ENCODE measurements around the gene CFAP46.

Gene CFAP46

DNA sequence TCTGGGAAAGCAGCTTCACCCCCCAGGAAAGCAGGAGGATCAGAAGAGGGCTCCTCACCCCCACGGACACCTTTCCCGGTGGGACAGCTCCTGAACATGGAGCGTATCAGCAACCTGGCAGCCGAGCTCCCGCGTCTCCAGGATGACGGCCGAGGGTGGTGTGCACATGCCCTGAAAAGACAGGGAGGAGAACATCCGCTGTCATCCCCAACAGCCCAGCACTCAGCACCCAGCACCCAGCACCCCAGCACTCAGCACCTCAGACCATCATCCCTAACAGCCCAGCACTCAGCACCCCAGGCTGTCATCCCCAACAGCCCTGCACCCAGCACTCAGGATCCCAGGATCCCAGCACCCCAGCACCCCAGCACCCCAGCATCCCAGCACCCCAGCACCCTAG, 3.9 kb upstream of the CFAP46 start:
- peaks cover 3% of the 10 kb centered on the region for H3K4me1 Mint-ChIP-seq (ENCODE audit: low read depth)

DNA sequence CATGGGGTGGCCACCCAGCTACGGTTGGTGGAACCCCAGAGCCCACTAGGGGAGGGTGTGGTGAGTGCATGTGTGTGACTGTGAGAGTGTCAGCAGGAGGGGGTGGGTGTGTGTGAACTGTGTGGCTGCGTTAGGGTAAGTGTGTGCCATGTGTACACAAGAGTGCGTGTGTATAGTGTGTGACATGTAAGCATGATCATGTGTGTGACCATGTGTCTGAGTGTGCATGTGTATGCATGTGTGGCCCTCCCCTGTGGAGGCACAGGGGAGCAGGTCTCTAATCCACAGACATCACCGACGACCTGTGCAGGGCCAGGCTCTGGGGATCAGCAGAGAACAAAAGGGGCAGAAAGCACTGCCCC, 3.5 kb upstream of the CFAP46 start:
- Mint-ChIP-seq H3K4me3 (no peak overlapping the region), H3K36me3 (ENCODE audit: low read depth) (no peaks in the 10 kb centered on the region), H3K27me3 (peaks cover 55% of the 10 kb centered on the region), H3K4me1 (ENCODE audit: low read depth) (peaks cover 5% of the 10 kb centered on the region), H3K9me3 (peaks cover 2% of the 10 kb centered on the region), H3K27ac (no peak overlapping the region)
- no peak for DNase-seq

More for the DNA sequence above, 3.9 kb upstream of the CFAP46 start:
- Mint-ChIP-seq H3K27me3 (peaks cover 55% of the 10 kb centered on the region), H3K27ac (no peak overlapping the region), H3K36me3 (ENCODE audit: low read depth) (no peaks in the 10 kb centered on the region), H3K9me3 (peaks cover 2% of the 10 kb centered on the region), H3K4me3 (no peak overlapping the region)
- no peak for DNase-seq

DNA sequence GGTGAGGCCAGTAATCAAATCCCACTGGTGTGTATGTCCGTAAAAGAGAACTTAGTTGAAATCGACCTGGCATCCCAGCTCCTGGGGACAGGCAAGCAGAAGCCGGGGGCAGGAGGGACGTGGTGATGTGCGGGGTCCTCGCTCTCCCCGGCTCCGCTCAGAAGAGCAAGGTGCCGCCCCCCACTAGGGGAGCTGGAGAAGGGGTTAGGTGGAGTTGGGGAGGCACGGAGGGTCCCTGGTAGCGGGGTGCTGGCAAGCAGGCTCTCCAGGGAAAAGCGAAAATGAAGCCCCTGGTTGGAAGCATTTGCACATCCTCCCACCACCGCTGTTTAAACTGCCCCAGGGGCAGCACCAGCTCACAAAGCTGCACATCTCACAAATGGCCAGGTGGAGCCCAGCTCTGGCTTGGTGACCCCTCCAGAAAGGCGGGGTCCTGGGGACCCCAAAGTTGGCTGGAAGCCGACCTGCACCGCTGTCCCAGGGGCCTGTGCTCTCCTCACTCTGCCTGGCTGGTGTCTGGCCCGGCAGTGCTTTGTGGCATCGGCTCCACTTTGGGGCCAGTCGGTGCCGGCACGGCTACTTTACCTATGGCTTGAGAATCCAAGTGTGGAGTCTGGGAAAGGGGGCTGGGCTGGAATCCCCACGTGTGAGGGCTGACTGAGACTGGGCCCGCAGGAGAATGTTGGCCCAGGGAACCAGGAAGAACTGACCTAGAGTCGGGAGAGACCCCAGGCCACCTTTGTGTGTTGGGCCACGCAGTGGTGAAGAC, 2.9 kb upstream of the CFAP46 start:
- peaks cover 57% of the 10 kb centered on the region for H3K27me3 Mint-ChIP-seq
- H3K4me1 Mint-ChIP-seq (ENCODE audit: low read depth) = peaks cover 10% of the 10 kb centered on the region
- no peak overlapping the region for H3K27ac Mint-ChIP-seq
- no peak overlapping the region for H3K4me3 Mint-ChIP-seq
- no peak for DNase-seq
- no peaks in the 10 kb centered on the region for H3K36me3 Mint-ChIP-seq (ENCODE audit: low read depth)
- H3K9me3 Mint-ChIP-seq = peaks cover 2% of the 10 kb centered on the region

DNA sequence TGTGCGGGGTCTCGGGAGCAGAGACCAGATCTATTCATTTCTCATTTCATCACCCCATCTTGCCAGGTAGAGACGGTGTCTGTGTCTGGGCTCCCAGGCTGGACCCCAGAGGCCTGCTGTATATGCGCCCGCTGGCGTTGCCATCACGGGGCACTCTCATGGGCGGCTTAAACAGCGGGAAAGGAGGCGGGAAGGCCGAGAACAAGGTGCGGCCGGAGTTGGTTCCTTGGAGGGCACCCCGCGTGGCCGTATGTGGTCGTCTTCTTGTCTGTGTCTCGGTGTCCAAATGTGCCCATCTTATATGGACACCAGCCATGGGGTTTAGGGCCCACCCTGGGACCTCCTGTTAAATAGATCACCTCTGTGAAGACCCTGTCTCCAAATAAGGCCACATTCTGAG, 2.1 kb upstream of the CFAP46 start:
- Mint-ChIP-seq H3K27ac (no peak overlapping the region), H3K9me3 (peaks cover 2% of the 10 kb centered on the region), H3K27me3 (peaks cover 59% of the 10 kb centered on the region), H3K4me3 (no peak overlapping the region), H3K4me1 (ENCODE audit: low read depth) (peaks cover 10% of the 10 kb centered on the region), H3K36me3 (ENCODE audit: low read depth) (no peaks in the 10 kb centered on the region)
- no peak for DNase-seq

DNA sequence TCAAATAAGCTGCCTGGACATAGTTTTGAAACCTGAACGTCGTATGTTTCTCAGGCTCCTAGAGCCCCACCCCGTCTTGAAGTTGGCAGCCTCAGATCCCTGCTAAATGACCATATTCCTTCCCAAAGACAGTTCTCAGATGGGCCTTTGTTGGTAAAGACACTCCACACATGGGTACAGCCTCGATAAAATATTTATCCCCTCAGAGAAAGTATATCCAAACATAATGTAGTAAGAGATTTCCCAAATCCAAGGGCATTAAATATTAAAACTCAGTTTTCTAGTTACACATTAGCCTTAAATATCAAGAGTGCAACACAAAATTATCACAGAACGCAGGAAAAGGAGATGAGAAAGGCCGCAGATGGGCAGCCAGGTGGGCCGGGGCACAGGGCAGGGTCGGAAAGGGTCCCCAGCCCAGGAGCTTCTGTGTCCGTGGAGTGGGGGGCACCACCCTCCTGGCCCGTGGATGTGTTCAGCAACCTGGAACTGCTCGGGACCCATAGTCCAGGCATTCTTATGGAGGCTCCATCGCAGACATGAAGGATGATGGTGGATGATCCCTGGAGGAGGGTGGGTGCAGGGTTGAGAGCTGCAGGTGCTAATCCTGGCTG, 1.5 kb upstream of the CFAP46 start:
- DNase-seq = peak; percentile 17
- Mint-ChIP-seq H3K36me3 (ENCODE audit: low read depth) (no peaks in the 10 kb centered on the region), H3K27ac (no peak overlapping the region), H3K9me3 (peaks cover 2% of the 10 kb centered on the region), H3K27me3 (peaks cover 62% of the 10 kb centered on the region), H3K4me1 (ENCODE audit: low read depth) (peaks cover 10% of the 10 kb centered on the region), H3K4me3 (no peak overlapping the region)

DNA sequence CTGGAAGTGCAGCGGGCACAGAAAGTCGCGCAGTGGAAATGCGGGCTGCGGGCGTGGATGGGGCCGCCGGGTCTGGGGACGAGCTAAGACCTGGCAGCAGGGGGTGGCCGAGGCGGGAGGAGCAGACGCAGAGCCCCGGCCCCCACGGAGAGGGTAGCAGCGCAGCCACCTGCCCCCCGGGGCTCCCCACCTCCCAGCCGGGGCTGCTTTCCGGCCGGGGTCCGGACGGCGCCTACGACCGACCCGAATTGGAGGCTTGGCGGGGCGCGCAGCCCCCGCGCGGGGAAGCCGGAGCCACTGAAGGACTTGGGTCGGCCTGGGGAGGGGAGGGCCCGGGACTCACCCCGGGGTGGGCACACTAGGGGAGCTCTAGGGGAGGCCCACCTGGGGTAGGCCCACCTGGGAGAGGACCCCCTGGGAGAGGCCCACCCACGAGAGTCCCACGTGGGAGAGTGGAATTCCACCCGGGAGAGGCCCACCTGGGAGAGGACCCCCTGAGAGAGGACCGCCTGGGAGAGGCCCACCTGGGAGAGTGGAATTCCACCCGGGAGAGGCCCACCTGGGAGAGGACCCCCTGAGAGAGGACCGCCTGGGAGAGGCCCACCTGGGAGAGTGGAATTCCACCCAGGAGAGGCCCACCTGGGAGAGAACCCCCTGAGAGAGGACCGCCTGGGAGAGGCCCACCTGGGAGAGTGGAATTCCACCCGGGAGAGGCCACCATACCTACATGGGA, 854 bp upstream of the CFAP46 start:
- H3K36me3 Mint-ChIP-seq (ENCODE audit: low read depth) = no peaks in the 10 kb centered on the region
- H3K9me3 Mint-ChIP-seq = peaks cover 2% of the 10 kb centered on the region
- H3K4me1 Mint-ChIP-seq (ENCODE audit: low read depth) = peaks cover 10% of the 10 kb centered on the region
- H3K27me3 Mint-ChIP-seq = peaks cover 68% of the 10 kb centered on the region
- peak overlapping the region; percentile 68 for H3K4me3 Mint-ChIP-seq
- no peak overlapping the region for H3K27ac Mint-ChIP-seq
- DNase-seq = peak; percentile 29

DNA sequence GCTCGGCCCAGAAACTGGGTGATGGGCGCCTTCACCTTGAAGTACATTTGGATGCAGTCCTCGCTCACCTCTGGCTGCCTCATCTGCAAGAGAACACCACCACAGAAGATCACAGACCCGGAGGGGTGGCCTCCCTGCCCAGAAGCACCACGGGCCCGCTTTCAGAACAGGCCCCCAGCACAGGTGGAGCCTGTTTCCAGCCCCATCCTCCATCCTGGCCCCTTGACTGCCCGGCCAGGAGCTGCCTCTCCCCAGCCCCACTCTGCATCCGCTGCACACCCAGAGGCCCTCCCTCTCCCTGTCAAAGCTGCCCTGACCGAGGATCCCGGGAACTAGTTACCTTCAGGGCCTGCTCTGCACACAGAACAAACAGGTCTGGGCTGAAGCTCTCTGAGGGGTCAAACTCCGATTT, 724 bp downstream of the CFAP46 start:
- Mint-ChIP-seq H3K27ac (no peak overlapping the region), H3K9me3 (no peaks in the 10 kb centered on the region), H3K36me3 (ENCODE audit: low read depth) (no peaks in the 10 kb centered on the region), H3K4me3 (peak overlapping the region; percentile 48), H3K4me1 (ENCODE audit: low read depth) (peaks cover 10% of the 10 kb centered on the region), H3K27me3 (peaks cover 74% of the 10 kb centered on the region)
- no peak for DNase-seq

DNA sequence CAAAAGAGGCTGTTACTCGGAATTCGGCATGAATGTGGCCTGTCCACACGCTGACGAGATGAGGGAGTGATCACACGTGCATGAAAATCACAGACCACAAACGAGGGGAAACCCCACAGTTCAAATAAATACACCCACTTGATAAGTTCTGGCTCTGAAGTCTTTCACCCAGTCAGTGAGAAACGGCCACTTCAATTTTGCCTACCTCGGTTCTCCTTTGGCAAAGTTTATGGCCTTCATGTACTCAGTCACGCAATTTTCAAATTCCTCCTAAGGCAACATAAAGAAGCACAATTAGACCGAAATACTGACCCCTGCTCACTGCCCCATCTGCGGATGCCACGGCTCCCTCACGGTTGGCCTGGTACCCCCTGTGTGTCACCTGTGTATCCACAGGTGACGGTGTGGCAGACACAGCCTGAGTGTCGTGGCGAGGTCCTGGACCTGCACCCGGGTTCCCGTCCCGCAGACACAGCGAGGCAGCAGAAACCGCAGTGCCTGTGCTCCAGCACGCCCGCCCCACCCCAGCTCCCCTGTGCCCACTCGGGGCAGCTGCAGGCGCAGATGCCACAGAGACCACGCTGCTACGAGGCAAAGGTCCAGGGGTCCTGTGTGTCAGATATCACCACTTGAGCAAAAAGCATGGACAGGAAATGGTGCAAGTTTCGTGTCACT, 1.4 kb downstream of the CFAP46 start:
- peaks cover 10% of the 10 kb centered on the region for H3K4me1 Mint-ChIP-seq (ENCODE audit: low read depth)
- no peak overlapping the region for H3K27ac Mint-ChIP-seq
- DNase-seq = no peak
- no peak overlapping the region for H3K4me3 Mint-ChIP-seq
- no peaks in the 10 kb centered on the region for H3K9me3 Mint-ChIP-seq
- peaks cover 72% of the 10 kb centered on the region for H3K27me3 Mint-ChIP-seq
- no peaks in the 10 kb centered on the region for H3K36me3 Mint-ChIP-seq (ENCODE audit: low read depth)

DNA sequence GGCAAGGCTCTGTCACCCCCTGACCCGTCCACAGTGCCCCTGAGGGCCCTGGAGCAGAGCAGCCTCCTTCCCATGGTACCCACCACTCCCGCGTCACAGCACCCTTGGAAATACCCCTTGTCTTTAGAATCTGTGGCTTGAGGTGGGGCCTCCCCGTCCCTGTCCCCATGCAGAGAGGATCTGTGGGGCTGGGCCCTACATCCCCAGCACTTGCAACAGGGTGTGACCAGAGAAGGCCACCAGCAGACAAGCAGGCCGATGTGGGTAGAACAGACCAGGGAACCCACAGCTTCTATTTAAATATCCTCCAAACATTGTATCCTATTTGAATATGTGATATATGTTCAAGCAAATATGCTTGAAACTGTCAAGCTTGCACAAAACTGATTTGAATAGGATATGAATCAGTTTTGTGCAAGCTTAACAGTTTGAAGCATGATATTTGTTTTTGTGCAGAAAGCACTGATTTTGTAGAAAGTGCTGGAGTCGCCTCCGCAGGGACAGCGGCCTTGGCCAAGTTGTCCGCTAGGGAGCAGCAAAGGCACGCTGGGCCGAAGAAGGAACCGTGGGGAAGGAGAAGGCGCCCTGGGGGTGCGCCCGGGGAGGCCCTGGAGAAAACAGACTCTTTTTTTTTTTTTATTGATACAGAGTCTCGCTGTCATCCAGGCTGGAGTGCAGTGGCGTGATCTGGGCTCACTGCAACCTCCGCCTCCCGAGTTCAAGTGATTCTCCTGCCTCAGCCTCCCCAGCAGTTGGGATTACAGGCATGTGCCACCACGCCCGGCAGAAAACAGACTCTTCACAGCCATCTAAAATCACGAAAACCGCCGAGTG, 2.2 kb downstream of the CFAP46 start:
- no peak overlapping the region for H3K27ac Mint-ChIP-seq
- no peak overlapping the region for H3K4me3 Mint-ChIP-seq
- H3K9me3 Mint-ChIP-seq = no peaks in the 10 kb centered on the region
- H3K27me3 Mint-ChIP-seq = peaks cover 68% of the 10 kb centered on the region
- DNase-seq = peak; percentile 65
- H3K4me1 Mint-ChIP-seq (ENCODE audit: low read depth) = peaks cover 10% of the 10 kb centered on the region
- no peaks in the 10 kb centered on the region for H3K36me3 Mint-ChIP-seq (ENCODE audit: low read depth)

DNA sequence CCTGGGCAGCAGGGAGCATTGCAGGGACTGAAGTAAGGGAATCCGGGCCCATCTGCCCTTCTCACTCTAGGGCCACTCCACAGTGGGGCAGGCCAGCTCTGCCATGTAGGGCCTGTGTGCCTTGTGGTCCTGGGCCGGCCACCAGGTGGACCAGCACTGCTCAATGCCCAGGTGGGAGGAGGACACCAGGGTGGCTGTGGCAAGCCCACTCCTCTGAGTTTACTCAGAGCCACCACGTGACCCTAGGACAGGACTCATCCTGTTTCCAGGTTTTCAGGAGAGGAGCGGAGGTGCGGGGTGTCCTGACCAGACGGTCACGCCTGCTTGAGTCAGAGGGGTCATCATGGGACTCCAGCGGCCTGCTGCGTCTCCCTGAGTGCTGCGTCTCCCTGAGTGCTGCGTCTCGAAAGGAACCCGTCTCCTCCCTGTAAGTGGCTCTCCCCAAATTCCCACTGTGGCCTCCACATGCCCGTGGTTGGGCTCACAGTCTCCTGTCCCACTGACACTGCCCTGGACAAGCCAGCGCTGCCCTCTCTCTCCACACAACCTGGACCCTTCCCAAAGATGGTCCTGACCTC, 2.9 kb downstream of the CFAP46 start:
- DNase-seq = no peak
- Mint-ChIP-seq H3K4me1 (ENCODE audit: low read depth) (peaks cover 10% of the 10 kb centered on the region), H3K36me3 (ENCODE audit: low read depth) (no peaks in the 10 kb centered on the region), H3K9me3 (no peaks in the 10 kb centered on the region), H3K27me3 (peaks cover 61% of the 10 kb centered on the region), H3K27ac (no peak overlapping the region), H3K4me3 (no peak overlapping the region)

DNA sequence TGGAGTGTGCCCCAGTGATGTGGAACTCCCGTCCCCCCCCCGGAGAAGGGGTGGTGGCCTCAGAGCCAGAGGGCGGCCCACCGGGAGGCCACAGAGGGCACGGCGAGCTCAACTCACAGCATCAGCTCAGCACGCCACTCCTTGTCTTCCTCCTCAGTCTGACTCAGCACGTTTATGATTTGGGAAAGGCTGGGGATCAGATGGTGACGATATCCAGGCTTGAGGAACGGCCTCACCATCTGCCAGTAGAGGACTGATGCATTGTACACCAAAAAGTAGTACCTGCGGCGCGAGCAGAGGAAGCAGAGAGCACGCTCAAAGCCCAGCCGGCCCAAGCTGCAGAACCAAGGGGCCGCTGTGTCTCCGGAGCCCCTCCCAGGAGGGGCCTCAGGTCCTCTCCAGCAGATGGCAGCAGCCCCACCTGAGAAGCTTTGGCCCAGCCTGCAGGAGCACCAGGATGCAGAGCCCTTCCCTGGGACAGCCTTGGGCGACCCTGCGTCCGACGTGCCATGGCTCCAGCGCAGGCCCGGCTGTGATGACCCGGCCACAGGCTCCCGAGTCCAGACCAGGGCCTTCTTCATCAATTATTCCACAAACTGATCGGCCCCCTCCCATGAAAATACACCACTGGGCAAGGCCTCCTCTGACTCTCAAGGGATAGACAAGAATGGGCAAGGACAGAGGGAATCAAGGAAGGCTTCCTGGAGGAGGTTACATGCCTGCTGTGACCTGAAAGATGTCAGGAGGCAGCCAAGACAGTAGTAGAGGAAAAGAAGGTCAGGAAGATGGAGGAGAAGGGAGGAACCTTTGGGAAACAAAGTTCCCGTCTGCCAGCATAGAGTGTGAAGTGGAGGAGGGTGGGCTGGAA, 3.7 kb downstream of the CFAP46 start:
- no peaks in the 10 kb centered on the region for H3K9me3 Mint-ChIP-seq
- no peak overlapping the region for H3K4me3 Mint-ChIP-seq
- peaks cover 53% of the 10 kb centered on the region for H3K27me3 Mint-ChIP-seq
- peaks cover 10% of the 10 kb centered on the region for H3K4me1 Mint-ChIP-seq (ENCODE audit: low read depth)
- H3K27ac Mint-ChIP-seq = no peak overlapping the region
- H3K36me3 Mint-ChIP-seq (ENCODE audit: low read depth) = no peaks in the 10 kb centered on the region
- DNase-seq = no peak

DNA sequence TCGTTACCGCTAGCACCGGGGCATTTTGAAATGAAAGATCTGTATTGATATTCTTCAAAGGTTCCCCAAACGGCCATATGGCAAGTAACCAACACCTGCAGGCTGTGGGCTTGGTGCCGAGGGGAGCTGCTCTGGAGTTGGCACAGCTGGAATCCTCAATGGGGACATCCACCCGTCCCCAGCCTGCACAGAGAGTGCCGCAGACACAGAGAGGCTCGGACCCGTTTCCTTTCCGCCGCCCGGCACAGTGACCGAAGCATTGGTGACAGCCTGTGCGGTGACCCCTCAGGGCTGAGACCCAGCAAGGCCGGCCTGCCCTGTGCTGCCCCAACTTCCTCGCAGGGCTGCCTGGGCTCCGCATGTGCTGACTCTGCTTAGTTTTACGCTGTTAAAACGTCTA, 4.5 kb downstream of the CFAP46 start:
- Mint-ChIP-seq H3K4me3 (no peak overlapping the region), H3K27ac (no peak overlapping the region), H3K4me1 (ENCODE audit: low read depth) (peaks cover 9% of the 10 kb centered on the region), H3K9me3 (no peaks in the 10 kb centered on the region), H3K27me3 (peaks cover 50% of the 10 kb centered on the region), H3K36me3 (ENCODE audit: low read depth) (no peaks in the 10 kb centered on the region)
- no peak for DNase-seq

DNA sequence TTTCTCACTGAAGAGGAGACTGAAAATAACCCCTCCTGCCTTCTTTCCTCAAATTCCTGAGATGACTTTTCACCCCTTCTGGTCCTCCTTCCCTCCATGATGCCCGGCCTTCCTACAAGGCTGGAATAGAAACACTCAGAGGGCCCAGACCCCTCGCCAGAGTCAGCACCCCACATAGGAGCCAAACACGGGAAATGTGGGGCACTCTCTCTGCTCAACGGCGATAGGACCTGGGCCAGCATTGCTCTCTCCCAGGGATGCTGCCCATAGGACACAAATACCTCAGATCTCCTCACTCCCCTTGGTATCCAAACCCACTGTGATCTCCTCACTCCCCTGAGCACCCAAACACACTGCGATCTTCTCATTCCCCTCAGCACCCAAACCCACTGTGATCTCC, 7.4 kb downstream of the CFAP46 start:
- DNase-seq = no peak
- Mint-ChIP-seq H3K27ac (no peak overlapping the region), H3K27me3 (peaks cover 26% of the 10 kb centered on the region), H3K36me3 (ENCODE audit: low read depth) (no peaks in the 10 kb centered on the region), H3K4me1 (ENCODE audit: low read depth) (peaks cover 17% of the 10 kb centered on the region), H3K9me3 (no peaks in the 10 kb centered on the region), H3K4me3 (no peak overlapping the region)

Measured in activated T-cell treated with anti-CD3 and anti-CD28 coated beads, Interleukin-2, amount 50 U/mL, for 24 hours (primary cell).